HG03354 (cell line): Measurements from ENCODE around the gene ADGRL1.

Experiments
- ATAC-seq: cut with Tn5 transposase; IDR thresholded peaks from one replicate; pipeline ENCODE4 v1.9.1; 2021; ENCODE audit warnings: mild to moderate bottlenecking; ENCODE audit not compliant: unreplicated experiment, poor library complexity, severe bottlenecking

ADGRL1 gene

DNA sequence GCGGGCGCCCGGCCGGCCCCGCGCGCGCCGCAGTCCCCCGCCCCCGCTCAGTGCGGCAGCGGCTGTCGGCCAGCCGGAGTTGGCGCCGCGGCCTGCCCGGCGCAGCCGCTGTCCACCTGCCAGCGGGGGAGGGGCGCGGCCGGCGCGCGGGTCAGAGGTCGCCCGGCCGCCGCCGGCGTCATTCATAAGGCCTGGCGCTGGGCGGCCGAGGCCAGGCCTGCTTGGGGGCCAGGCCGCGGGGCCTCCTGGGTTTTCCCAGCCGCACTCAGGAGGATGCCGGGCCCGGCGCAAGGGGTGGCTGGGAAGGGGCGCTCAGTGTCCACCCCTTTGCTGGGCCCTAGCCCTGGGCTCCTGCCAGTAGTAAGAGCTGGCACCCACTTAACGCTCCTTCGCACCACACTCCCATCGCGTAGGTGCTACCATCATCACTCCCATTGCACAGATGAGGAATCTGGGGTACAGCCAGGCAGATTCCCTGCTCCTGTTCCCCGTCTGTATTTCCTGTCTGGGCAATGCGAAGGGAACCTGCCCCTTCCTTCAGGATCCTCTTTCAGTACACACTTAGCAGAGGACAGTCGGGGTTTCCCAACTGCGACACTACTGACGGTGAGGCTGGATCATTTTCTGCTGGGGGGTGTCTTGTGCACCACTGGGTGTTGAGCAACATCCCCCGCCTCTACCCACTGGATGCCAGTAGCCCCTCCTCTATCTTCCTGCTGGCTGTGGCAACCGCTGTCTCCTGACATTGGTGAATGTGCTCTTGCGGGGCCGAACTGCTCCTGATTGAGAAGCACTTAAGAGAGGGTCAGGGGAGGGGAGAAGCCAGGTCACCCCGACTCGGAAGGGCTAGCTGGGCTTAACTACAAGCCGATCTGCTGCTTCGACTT, 87.6 kb downstream of the ADGRL1 start:
- ATAC-seq, result peak; percentile 31

DNA sequence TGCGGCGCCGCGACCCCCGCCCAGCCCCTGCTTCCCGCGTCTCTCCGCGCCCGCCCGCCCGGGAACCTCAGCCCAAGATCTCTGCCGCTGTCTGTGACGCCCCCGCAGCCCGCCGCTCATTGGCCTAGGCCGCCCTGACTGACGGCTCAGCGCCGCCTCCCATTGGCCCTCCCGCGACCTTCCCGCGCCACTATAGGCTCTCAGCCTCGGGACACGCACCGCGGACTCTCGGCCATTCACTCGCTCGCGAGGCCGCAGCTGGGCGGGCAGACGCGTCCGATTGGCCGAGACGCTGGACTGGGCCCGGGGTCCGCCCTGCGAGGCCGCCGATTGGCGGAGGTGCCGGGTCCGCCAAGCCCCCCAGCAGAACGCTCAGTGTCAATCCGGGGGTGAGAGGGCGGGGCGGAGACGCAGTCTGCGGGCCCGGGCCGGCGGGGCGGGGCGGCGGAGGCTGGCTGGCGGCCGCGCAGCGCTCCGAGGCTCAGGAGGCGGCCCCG, 88.3 kb downstream of the ADGRL1 start, which contains the start of gene PRKACA:
Gene PRKACA (minus strand): TSS at position 95 of the 497 bp plus-strand sequence. CDS start 215 bp downstream, outside the sequence.
- peak; percentile 93 for ATAC-seq

DNA sequence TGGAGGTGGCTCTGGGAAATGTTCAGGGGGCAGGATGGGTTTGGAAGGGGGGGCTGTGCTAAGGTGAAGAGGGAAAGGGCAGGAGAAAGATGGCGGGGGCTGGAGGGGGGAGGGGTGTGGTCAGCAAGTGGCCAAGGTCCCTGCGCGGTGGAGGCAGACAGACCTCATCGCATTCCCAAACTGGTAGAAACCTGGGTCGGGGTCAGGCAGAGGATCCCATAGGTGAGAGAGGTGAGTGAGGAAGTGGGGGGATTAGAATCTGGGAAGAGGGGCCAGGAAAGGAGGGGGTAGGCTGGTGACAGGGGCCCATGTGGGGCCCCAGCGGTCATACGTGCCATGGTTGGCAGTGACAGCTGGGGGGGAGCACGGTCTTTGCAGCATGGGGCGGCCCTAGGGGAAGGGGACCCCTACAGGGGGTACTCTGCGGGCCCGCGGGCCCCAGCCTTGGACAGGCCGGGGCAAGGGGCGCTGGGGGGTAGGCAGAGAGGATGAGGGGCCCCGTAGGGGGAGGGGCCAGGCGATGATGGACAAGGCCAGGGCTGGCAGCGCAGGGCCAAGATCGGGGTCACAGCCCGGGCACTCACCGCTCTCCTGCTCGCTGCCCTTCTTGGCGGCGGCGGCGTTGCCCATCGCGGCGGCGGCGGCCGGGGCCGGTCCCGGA, 88.9 kb downstream of the ADGRL1 start:
- ATAC-seq, result peak; percentile 8

DNA sequence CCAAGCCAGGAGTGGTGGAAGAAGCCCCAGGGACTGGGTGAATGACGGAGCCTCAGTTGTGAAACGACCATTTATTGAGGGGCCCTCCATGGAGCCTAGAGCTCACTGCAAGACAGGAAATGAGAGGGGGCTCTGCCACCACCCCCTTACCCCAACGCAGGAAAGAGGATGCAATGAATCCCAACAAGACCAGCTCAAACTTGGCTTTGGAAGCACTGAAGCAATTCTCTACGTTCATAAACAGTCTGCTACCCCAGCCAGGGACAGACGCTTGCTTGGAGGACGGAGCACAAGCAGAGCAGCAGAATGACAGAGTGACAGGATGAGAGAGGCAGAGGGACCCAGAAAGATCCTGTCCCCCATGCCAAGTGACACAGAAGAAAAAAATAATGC, 89.4 kb downstream of the ADGRL1 start:
- no peak for ATAC-seq

DNA sequence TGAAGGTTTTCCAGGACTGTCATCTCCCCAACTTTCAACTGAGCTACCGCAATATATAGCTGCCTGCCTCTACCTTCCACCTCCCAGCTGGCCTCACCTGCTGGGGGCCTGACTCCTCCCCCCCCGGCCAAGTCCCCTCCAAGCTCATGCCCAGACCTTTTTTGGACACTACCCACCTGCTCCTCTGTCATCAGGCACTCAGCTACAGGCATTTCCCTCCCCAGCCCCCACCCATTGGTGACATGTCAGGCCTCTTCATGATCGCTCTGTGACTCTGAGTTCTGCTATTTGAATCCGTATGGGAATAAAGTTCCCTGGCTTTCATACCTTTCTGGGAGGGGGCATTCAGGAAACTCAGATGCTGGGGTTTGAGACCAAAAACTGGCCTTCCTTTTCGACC, 90.2 kb downstream of the ADGRL1 start:
- no peak for ATAC-seq

DNA sequence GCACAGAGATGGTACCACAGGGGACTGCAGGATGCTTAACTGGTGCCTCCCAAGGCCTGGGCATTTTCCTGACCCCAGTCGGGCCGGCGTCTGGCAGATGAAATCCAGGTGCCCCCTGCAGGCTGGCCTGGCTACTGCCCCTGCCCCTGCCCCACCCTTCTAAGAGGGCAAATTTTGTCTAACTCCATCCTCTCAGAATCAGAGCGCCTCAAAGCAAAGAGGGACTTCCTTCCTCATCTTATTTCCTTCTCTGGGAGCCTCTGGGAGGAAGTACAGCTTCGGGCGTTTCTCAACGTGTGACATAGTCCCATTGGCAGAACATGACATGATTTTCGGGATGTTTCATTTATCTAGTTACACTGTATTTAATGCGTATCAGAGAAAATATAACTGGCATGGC, 91.1 kb downstream of the ADGRL1 start:
- no peak for ATAC-seq

DNA sequence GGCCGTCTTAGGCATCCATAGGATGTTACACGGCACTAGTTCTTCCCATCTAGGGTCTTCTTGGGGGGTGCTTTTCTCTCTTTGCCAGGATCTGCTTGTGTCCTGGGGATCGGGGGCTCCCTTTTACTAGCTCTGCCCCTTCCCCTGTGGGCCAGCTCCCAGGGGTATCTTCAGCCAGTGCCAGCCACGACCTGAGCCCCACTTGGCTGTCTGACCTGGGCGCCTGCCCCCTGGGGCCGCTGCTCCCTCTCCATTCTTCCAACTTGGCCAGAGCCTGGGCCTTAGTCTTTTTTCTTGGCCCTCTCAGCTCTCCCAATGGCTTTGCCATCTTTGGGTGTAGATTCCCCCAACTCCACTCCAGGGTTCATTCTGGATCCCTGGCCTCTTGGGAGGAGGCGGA, 91.5 kb downstream of the ADGRL1 start:
- no peak for ATAC-seq

DNA sequence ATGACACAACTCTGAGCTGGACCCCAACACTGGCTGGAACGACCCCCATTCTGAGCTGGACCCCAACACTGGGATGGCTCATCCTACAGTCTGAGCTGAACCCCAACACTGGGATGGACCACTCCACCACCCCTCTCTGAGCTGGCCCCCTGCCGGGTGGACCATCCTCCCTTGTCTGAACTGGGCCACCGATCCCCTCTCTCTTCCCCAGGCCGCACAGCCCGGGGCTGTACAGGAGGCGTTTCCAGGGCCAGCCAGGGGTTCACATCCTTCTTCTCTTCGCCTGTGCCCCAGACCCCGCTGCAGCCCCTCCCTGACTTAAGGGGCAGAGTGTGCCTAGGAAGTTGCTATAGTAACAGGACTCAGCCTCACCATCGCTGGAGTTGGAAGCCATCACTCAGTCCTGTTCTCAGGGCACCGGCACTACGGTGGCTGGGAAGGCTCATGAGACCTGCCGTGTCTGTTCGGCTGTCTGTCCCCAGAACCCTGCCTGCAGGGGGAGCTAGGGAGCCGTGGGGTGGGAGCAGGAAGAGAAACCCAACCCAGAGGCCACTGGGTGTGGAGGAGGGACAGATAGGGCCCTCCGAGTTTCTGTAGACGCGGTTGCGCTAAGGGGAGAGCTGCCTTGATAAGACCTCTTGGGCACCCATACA, 92.1 kb downstream of the ADGRL1 start:
- no peak for ATAC-seq

DNA sequence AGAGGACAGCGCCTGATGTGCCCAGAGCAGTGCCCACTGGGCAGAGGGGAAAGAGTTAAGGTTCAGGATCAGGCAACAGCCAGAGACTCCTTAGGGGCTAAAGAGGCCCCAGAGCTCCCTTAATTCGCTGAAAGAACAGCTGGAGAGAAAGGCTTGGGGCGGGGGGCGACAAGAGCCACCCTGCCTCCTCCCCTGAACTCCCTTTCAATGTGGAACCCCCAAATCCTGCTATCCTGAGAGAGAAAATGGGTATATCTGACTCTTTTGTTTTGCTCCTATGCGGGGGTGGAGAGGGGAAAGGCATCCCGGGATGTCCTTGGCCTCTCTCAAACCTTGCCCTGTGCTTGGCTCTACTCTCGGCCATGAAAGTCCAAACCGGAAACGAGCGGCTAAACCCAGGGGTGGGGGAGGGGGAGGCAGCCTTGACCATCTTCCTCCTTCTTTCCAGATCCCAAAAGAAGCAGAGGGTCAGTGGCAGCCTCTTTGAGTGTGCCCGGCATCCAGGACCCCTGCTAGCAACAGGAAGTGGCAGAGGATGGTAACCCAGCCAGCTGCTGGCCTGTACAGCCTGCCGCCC, 93.1 kb downstream of the ADGRL1 start:
- no peak for ATAC-seq

DNA sequence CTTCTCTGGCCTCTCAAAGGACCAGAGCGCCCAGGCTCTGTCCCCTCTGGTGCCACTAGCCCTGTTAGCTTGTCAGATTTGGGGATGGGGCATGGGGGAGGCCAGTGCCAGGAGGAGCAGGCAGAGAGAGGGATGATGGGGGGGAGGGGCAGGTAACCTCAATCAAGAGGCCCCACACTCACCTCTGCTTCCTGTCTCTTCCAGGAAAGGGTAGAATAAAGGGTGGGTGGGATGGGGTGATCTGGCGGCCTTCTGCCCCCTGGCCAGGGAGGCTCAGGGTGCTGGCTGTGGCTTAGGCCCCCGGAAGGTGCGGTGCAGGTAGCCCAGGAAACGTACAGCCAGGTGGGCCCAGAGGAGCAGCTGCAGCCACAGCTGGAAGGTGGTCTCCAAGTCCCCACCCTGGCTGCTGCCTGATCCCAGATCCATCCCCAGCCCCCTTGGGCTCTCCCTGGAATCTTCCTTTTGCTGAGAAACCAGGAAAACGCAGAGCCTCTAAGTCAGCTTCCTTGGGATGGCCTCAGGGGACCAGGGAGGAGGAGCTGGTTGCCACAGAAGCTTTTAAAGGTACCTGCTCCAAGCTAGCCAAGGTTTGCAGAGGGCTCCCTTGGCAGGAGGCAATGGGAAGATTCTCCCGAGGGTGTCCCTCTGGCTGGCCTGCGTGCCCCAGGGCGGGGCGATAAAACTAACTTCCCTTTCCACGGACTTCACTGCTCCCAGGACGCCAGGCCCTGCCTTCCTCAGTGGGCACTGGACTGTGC, 93.7 kb downstream of the ADGRL1 start:
- ATAC-seq, result no peak

DNA sequence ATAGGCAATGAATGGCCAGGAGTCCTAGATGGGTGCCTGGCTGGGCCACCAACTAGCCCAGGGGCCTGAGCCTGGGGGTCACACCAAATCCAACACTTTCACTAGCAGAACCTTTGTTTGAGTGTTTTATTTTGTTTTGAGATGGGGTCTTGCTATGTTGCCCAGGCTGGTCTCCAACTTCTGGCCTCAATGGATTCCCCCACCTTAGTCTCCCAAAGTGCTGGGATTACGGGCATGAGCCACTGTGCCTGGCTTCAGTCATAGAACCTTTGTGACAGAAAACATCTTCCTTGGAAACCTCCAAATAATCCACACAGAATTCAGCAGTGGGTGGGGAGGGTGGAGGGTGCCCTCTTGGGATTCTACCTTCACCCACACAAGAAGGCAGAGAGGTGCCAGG, 94.5 kb downstream of the ADGRL1 start:
- ATAC-seq, result no peak

DNA sequence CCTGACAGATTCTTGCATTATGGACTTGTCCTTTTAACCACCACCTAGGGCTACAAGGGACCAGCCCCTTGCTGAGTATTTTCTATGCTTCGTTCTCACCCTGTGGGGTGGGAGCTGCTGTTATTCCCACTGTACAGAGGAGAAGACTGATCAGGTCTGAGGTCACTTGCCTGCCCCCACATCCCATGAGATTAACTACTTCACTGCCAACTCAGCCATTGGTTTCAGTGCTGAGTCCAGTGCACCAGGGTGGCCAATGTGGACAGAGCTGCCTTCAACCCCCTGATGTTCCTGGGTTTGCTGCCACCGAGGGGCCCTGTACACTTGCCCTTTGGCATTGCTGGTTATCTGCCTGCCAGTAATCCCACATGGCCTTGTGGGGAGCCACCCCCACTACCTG, 95.3 kb downstream of the ADGRL1 start:
- no peak for ATAC-seq

DNA sequence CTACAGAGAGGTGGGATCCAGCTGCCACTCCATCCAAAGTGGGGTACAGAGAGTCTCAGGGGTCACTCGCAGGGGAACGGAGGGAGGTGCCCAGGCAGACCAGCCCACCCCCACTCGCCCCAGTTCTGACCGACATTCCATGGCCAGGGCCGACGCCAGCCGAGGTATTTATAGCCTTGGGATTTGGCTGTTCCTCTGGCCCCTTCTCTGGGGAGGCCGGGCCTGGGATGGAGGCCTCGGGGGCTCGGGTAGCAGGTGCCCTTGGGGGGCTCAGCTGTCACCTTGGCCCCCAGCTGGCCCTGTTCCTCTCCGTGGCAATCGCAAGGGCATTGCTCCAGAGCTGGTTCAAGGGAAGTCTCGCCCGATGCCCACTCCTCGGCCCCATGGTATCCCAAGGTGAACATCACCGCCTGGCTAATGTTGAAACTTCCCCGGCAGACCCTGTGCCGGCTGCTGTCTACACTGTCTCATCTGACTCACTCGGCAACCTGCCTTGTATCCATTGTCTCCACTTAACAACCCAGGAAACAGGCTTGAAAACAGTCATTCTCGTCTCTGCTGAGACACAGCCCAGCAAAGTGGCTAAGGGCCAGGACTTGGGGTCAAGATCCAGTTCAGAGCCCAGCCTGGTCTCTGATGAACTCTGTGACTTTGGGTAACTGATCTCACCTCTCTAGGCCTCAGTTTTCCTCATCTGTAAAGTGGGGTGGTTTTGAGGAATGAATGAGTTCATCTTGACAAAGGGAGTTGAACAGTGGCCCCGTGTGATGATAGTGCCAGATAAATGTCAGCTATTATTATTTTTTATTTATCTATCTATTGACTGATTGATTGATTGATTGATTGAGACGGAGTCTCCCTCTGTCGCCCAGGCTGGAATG, 98.1 kb downstream of the ADGRL1 start:
- ATAC-seq, result no peak

DNA sequence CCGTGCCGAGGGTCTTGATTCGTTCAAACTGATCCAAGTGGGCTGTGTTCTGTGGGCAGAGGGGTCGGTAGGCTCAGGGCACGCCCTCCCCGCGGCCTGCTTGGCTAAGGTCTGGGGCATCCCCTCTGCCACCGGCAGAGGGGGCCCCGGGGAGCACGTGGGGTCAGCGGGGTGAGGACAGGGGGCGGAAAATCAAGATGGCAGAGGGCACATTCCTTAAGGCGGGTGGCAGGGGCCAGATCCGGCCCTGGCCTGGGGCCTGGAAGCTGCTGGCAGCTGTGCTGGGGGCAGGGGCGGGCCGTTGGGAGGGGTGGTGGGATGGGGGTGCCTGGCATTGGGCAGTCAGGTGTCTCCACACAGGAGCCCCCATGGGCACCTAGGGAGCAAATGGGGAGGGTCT, 99.1 kb downstream of the ADGRL1 start:
- ATAC-seq, result no peak

DNA sequence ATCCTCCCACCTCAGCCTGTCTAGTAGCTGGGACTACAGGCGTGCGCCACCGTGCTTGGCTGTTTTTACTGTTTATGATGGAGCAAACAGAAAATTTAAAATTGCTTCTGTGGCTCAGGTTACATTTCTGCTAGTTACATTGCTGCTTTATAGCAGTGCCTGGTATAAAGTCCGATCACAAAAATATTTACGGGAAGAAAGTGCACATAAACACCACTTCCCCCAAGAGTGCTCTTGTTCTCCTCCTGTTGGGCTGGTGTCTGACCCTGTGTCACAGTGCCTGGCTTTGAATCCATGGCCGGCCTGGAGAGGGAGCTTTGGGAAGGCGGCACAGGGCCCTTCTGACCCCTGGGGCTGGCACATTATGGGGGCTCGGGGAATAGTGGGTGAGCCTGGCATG, 100.3 kb downstream of the ADGRL1 start:
- ATAC-seq, result no peak

DNA sequence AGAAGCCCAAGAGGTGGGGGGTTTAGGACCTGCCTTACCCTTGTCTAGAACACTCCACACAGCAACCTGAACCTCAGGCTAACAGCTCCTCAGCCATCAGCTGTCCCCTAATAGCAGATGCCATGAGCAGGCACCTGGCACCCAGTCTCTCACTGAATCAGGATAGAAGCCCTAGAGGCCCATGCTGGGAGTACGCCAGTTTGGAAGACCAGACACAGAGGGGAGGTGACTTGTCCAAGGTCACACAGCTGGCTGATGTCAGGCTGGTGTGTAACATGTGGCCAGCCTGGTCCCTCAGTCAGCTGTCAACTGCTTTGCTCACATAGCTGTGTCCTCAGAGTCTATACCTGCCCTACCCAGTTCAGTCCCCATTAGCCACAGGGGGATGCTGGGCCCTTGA, 102.7 kb downstream of the ADGRL1 start:
- no peak for ATAC-seq

DNA sequence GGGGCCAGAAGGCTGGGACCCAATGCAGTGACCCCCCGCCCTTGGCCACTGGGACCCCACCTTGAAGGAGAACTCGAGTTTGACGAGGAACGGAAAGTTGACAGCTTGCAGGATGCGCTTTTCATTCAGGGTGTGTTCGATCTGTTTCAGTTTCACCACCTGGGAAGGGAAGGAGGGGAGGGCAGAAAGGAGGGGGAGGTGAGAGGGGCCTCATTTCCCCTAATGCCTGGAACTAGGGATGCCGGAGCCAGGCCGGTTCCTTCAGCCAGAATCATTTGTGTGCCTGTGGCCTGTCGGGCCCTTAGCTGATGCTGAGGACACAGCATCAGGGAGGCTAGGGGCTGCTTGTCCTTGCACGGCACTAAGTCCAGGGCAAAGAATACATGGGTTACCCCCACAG, 103.2 kb downstream of the ADGRL1 start:
- no peak for ATAC-seq

DNA sequence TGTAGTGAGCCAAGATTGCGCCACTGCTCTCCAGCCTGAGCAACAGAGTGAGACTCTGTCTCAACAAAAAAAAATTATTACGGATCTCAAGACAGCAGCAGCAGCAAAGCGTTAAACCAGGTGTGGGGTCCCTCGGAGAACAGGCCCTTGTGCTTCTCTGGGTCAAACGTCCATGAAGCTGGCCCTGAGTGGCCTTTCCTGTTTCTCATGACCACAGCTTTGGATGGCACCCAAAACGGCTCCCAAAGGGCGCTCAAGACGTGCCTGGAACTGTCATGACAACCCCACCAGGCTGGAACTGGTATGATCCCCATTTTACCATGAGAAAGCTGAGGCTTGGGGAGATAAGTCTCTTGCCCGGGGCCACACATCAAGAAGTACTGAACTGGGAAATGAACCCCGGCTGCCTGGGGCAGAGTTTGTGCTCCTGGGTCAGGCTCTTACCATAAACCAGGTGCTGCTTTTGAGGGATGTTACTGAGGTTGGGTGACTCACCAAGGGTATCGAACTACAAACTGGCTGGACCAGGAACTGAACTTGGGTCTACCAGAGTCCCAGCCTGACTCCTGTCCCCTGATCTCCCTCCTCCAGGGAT, 103.8 kb downstream of the ADGRL1 start:
- no peak for ATAC-seq
